Measurements from ENCODE around the gene RPA1.

The RPA1 gene

GRCh38 chr17:1898872-1899271 lies 69.1 kb downstream of the RPA1 start (continued):
- TF ChIP-seq, protein P1, sequence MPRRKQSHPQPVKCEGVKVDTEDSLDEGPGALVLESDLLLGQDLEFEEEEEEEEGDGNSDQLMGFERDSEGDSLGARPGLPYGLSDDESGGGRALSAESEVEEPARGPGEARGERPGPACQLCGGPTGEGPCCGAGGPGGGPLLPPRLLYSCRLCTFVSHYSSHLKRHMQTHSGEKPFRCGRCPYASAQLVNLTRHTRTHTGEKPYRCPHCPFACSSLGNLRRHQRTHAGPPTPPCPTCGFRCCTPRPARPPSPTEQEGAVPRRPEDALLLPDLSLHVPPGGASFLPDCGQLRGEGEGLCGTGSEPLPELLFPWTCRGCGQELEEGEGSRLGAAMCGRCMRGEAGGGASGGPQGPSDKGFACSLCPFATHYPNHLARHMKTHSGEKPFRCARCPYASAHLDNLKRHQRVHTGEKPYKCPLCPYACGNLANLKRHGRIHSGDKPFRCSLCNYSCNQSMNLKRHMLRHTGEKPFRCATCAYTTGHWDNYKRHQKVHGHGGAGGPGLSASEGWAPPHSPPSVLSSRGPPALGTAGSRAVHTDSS (tag by site-specific recombination; IDR thresholded peaks at IDR 0.05): no peak
- no peak for TF ChIP-seq ZNF488 (tag by site-specific recombination; IDR thresholded peaks at IDR 0.05)
- TF ChIP-seq ZNF112 (tag by site-specific recombination; IDR thresholded peaks at IDR 0.05): no peak
- TF ChIP-seq ZBTB1 (tag by site-specific recombination; IDR thresholded peaks at IDR 0.05): no peak

- Histone ChIP-seq H3K27ac (ENCODE audit: extremely low read depth, low read depth, low read length) (no peak overlapping the region), H3K36me3 (ENCODE audit: control insufficient read depth in 2 of 2, insufficient read depth in 1 of 2, low read length in 2 of 2) (peaks cover 19 to 45% of the 10 kb centered on the region in 2 experiments), H3K4me3 (ENCODE audit: low read depth, low read length) (no peak overlapping the region), H3K4me1 (ENCODE audit: control insufficient read depth, insufficient read depth, low read length) (peaks cover 5% of the 10 kb centered on the region), H3K9me3 (ENCODE audit: control insufficient read depth, insufficient read depth, low read depth, low read length) (no peaks in the 10 kb centered on the region)
- ChIA-PET CTCF (no interaction called here), POLR2A (no interaction called here)
- TF ChIP-seq ZNF335 (tag by site-specific recombination; conservative IDR thresholded peaks at IDR 0.05): no peak
- no peak for TF ChIP-seq ZNF677 (tag by site-specific recombination; IDR thresholded peaks at IDR 0.05)
- no peak for TF ChIP-seq ZIC2 (tag by site-specific recombination; IDR thresholded peaks at IDR 0.05)
- TF ChIP-seq ZNF324 (tag by site-specific recombination; IDR thresholded peaks at IDR 0.05): no peak
- TF ChIP-seq ZFP41 (tag by site-specific recombination; IDR thresholded peaks at IDR 0.05; ENCODE audit: borderline replicate concordance): no peak
- TF ChIP-seq TSHZ1 (tag by site-specific recombination; IDR thresholded peaks at IDR 0.05; ENCODE audit: borderline replicate concordance): no peak
- no peak for TF ChIP-seq PBX3 (CRISPR knock-in tag; IDR thresholded peaks at IDR 0.05)
- TF ChIP-seq ZNF670 (tag by site-specific recombination; IDR thresholded peaks at IDR 0.05; ENCODE audit: low read depth): no peak
- no peak for TF ChIP-seq ZNF701 (tag by site-specific recombination; IDR thresholded peaks at IDR 0.05)
- TF ChIP-seq WT1 (tag by site-specific recombination; IDR thresholded peaks at IDR 0.05): no peak
- no peak for TF ChIP-seq SETDB1 (IDR thresholded peaks at IDR 0.05; ENCODE audit: insufficient read length, low read length)
- no peak for TF ChIP-seq ZSCAN5A (tag by site-specific recombination; IDR thresholded peaks at IDR 0.05)
- no peak for TF ChIP-seq ZSCAN30 (tag by site-specific recombination; IDR thresholded peaks at IDR 0.05)
- no peak for TF ChIP-seq ZNF341 (tag by site-specific recombination; IDR thresholded peaks at IDR 0.05; ENCODE audit: low read depth)
Measured at GRCh38 chr17:1899403-1900000, 69.7 kb downstream of the RPA1 start.

Measured in HEK293 (cell line).